Natural killer cell (primary cell): ENCODE results near the gene PRSS21. TPM values are rescaled to one million over a fixed set of nuclear protein-coding genes. Genes with fewer than 3 reads are reported as not detected.

Experiments used
- ATAC-seq, 3 donors: fragments of 150-1000 bp in 2 of 3; fragments of 200-7000 bp in 1 of 3; cut with Tn5 transposase; 1 replicate in 1 of 3; 2 replicates in 2 of 3; pipeline ENCODE4 v1.10.0; 2021; ENCODE audit warnings: mild to moderate bottlenecking in 2 of 3, moderate library complexity in 2 of 3
- DNase-seq, 2 donors: peaks; one replicate each; pipeline versions ENCODE4 v3.0.0 to v3.0.0-alpha.2; 2013 to 2021; ENCODE audit warnings: mixed read lengths in 1 of 2
- H3K27ac ChIP-seq: one replicate; pipeline ENCODE4 v1.5.1; 2013; ENCODE audit warnings: mild to moderate bottlenecking, low read length
- H3K27me3 ChIP-seq: one replicate; pipeline ENCODE4 v1.6.1; 2013; ENCODE audit warnings: low read length; ENCODE audit not compliant: control insufficient read depth, insufficient read depth
- H3K36me3 ChIP-seq: one replicate; pipeline ENCODE4 v1.6.1; 2013; ENCODE audit warnings: low read length; ENCODE audit not compliant: control insufficient read depth, insufficient read depth
- H3K4me1 ChIP-seq: one replicate; pipeline ENCODE4 v1.6.1; 2013; ENCODE audit warnings: low read length; ENCODE audit not compliant: control insufficient read depth, insufficient read depth
- H3K4me3 ChIP-seq: one replicate; pipeline ENCODE4 v1.5.1; 2013; ENCODE audit warnings: low read length
- H3K9me3 ChIP-seq: one replicate; pipeline ENCODE4 v1.6.1; 2013; ENCODE audit warnings: low read length; ENCODE audit not compliant: control insufficient read depth, insufficient read depth
- H3K27ac Mint-ChIP-seq, 2 donors: one replicate each; pipeline ENCODE4 v1.8.0; 2022; ENCODE audit warnings: mild to moderate bottlenecking in 2 of 2, mixed read lengths in 2 of 2, moderate library complexity in 1 of 2
- H3K27me3 Mint-ChIP-seq, 2 donors: one replicate each; pipeline ENCODE4 v1.8.0; 2022; ENCODE audit warnings: low read depth in 2 of 2, mixed read lengths in 2 of 2
- H3K36me3 Mint-ChIP-seq: one replicate; pipeline ENCODE4 v1.8.0; 2022; ENCODE audit warnings: mixed read lengths
- H3K4me1 Mint-ChIP-seq, 2 donors: one replicate each; pipeline ENCODE4 v1.8.0; 2022; ENCODE audit warnings: mixed read lengths in 2 of 2
- H3K4me3 Mint-ChIP-seq: one replicate; pipeline ENCODE4 v1.8.0; 2022; ENCODE audit warnings: mild to moderate bottlenecking, moderate library complexity, mixed read lengths
- H3K9me3 Mint-ChIP-seq, 2 donors: one replicate each; pipeline ENCODE4 v1.8.0; 2022; ENCODE audit warnings: mixed read lengths in 2 of 2
- CTCF ChIP-seq: fragments of 200-600 bp; IDR thresholded peaks from one replicate; pipeline ENCODE4 v1.8.0; 2022; ENCODE audit warnings: antibody characterized with exemption
- WGBS: methylation state at CpG from one replicate; pipeline ENCODE4 v1.1.7; 2013; ENCODE audit warnings: missing lambda C conversion rate; ENCODE audit not compliant: insufficient coverage; 5-methylcytosine and 5-hydroxymethylcytosine counted together
- intact Hi-C: fragments of 100-400 bp; cut with micrococcal nuclease; formaldehyde crosslinking; loops from one replicate; pipeline ENCODE4 v1.14.2; 2022
- total RNA-seq, 4 donors: library from RNA; stranded (reverse); fragments of 120-200 nt in 1 of 4; gene quantifications; one replicate each; pipeline versions ENCODE4 v1.2.3 to v1.2.4, GENCODE V29; 2013 to 2022

PRSS21 gene
- total RNA-seq, 3 donors from 2014 or later (not counting 1 experiment from before 2014, with no cell fraction given) = 0.64 to 6.6 TPM; not detected in 1

- no peak overlapping the region for H3K4me3 ChIP-seq
- Mint-ChIP-seq H3K36me3 (no peaks in the 10 kb centered on the region), H3K4me1 (peaks cover 44 to 52% of the 10 kb centered on the region in 2 donors), H3K9me3 (no peaks in the 10 kb centered on the region), H3K4me3 (no peak overlapping the region), H3K27ac (peak overlapping the region in 1 of 2 donors; percentile 30), H3K27me3 (peaks cover 0 to 3% of the 10 kb centered on the region in 2 donors)
- DNase-seq = no peak
- WGBS = 59% methylated on average over 20 of the region's 22 CpGs
- no peaks in the 10 kb centered on the region for H3K9me3 ChIP-seq
- intact Hi-C loops = no loop called here
- H3K27ac ChIP-seq = no peak overlapping the region
- no peak for ATAC-seq
- no peaks in the 10 kb centered on the region for H3K27me3 ChIP-seq
- peaks cover 2% of the 10 kb centered on the region for H3K36me3 ChIP-seq
- peaks cover 28% of the 10 kb centered on the region for H3K4me1 ChIP-seq
- no peak for TF ChIP-seq CTCF
Measured at GRCh38 chr16:2835638-2836493, 18.8 kb downstream of the PRSS21 start.

GRCh38 chr16:2836646-2837508 lies 19.8 kb downstream of the PRSS21 start:
- H3K36me3 Mint-ChIP-seq = no peaks in the 10 kb centered on the region
- Histone ChIP-seq H3K4me1 (peaks cover 38% of the 10 kb centered on the region), H3K27ac (no peak overlapping the region), H3K9me3 (no peaks in the 10 kb centered on the region), H3K4me3 (no peak overlapping the region), H3K27me3 (no peaks in the 10 kb centered on the region), H3K36me3 (peaks cover 2% of the 10 kb centered on the region)
- no peak for TF ChIP-seq CTCF
- no peaks in the 10 kb centered on the region for H3K9me3 Mint-ChIP-seq
- peaks cover 50 to 52% of the 10 kb centered on the region in 2 donors for H3K4me1 Mint-ChIP-seq
- no peak for ATAC-seq
- WGBS = 89% methylated on average over 13 of the region's 13 CpGs
- no peak for DNase-seq
- intact Hi-C loops = no loop called here
- peak overlapping the region; percentile 30 to 96 for H3K27ac Mint-ChIP-seq
- H3K27me3 Mint-ChIP-seq = peaks cover 0 to 3% of the 10 kb centered on the region in 2 donors
- no peak overlapping the region for H3K4me3 Mint-ChIP-seq

- Mint-ChIP-seq H3K36me3 (no peaks in the 10 kb centered on the region), H3K4me1 (peaks cover 58 to 60% of the 10 kb centered on the region in 2 donors), H3K27ac (peak overlapping the region; percentile 30 to 96), H3K4me3 (peak overlapping the region; percentile 75), H3K27me3 (no peaks in the 10 kb centered on the region), H3K9me3 (no peaks in the 10 kb centered on the region)
- H3K9me3 ChIP-seq = no peaks in the 10 kb centered on the region
- WGBS = 18% methylated on average over 12 of the region's 12 CpGs
- TF ChIP-seq CTCF = peak; percentile 80
- peak; percentile 58 to 81 for DNase-seq
- intact Hi-C loops = loop anchor here (1.0 kb wide), 1 partner anchor 80 kb away; no protein-coding TSS in a partner anchor
- H3K4me3 ChIP-seq = no peak overlapping the region
- H3K36me3 ChIP-seq = peaks cover 2% of the 10 kb centered on the region
- ATAC-seq = peak; percentile 37 to 61 (median 46)
- peak overlapping the region; percentile 6 for H3K27ac ChIP-seq
- peaks cover 56% of the 10 kb centered on the region for H3K4me1 ChIP-seq
- no peaks in the 10 kb centered on the region for H3K27me3 ChIP-seq
Measured at GRCh38 chr16:2838928-2839327, 21.9 kb downstream of the PRSS21 start.
